Stimulated activated naive CD4-positive, alpha-beta T cell treated with Interleukin-2 at 50 U/mL for 16 hours (primary cell): ENCODE data around the gene OR2F1.

Experiments used
- DNase-seq: peaks from one replicate; lab custom pipeline; 2025; lab: John Stamatoyannopoulos, UW

The OR2F1 gene

DNA sequence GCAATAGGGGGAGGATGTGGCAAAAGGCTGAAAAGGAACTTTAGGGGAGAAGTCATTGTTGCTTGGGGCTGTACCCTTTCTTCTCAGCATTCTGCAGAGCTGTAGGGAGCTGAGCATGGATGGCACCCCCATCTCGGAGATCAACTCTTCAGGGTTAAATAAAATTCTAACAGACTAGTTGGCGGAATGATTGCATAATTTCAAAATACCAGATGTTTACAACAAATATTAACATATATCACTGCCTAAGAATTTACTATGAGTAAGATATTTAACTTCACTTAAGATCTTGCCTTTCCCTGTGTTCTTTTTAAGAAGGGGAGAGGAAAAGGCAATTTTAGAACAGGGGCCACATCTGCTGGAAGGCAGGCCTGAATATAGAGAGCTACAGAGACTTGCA, 509 bp upstream of the OR2F1 start:
- no peak for DNase-seq

DNA sequence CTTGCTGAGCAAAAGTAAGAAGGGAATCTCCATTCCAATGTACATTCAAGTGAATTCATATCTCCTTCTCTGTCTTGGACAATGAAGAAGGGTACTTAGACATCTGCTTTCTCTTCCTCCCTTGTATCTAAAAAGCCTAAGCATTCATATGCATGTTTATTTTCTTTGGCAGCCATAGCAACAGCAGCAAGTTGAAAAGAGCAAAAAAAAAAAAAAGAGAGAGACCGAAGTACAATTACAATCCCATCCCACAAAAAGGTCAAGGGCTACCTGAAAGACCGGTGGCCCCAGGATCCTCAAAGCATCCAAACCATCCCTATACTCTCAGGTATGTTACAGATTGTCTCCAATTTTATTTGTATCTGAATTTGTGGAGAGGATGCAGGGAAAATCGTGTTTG, 4.1 kb downstream of the OR2F1 start:
- DNase-seq = no peak

DNA sequence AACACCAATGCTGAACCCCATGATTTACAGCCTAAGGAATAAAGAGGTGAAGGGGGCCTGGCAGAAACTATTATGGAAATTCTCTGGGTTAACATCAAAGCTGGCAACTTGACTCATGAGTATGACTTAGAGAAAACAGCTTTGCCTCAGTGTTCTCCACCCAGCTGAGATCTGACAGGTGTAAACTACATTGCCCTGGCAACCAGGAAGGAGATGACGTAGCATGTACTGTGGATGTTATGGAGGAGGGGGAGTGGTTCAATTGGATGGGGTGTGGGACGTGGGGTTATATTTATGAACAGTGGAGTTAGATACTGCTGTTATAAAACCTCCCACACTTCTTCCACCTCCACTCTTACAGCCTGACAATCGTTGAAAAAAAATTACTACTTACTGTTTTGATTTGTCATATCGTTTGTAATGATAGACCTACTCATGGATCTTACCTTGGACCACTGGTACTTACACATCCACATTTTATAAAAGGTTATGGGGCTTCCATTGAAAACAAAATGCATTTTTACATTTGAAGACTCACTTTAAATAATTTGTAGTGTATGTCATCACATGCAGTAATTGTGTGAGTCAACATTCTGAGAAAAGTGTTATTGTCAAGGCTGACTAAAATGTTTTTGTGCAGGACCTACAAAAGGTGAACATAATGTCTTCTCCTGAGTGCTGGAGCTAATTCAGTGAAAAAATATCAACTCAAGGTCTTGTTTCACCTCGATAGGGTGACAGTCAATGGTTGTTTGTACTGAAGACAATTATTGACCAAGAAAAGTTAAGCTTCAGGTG, 6.4 kb downstream of the OR2F1 start:
- no peak for DNase-seq

DNA sequence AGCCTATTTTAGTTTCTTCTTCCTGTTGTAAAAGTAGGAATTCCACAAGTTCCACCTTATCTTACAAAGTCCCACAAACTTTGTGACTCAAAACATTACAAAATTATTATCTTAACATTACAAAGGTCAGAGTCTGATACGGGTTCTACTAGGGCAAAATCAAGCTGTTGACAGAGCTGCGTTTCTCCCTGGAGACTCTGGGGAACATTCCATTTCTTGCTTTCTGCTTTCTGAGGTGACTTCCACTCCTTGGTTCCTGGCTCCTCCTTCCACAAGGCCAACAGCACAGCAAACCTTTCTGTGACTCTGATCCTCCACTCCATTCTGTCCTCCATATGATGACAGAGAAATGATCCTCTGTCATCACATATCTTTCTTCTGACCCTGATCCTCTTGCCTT, 10.6 kb downstream of the OR2F1 start:
- no peak for DNase-seq

DNA sequence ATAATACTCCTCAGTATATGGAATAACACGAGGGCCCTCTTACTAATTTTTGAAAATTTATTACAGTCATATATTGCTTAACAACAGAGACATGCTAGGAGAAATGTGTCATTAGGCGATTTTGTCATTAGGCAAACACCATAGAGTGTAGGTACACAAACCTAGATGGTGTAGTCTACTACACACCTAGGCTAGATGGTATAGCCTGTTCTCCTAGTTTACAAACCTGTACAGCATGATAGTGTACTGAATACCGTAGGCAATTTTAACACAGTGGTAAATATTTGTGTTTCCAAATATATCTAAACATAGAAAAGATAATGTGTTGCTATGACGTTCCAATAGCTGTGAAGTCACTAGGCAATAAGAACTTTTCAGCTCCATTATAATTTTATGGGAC, 12.8 kb downstream of the OR2F1 start:
- no peak for DNase-seq

DNA sequence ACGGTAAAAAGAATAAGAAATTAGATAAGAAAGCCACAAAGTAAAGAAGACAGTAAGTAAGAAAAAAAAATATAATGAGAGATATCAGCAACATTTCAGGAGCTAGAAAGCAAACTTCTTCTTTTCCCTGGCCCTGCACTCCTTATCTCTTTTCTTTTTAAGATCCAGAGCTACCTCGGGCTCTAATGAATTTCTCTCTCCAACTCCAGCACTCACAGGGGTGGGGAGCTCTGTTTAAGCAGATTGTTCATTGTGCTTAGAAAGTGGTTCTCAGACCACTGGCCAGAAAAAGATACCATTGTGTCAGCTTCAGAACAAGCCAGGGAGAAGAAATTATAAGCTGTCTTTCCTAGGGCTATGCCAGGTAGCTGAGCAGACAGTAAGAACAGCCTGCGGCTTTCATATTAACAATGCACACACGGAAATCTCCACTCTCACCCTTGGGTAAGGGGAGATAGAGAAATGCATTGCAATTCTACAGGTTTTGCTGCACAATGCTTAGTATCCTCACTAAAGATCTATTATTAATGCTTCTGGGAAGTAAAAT, 19.3 kb downstream of the OR2F1 start:
- DNase-seq = no peak

DNA sequence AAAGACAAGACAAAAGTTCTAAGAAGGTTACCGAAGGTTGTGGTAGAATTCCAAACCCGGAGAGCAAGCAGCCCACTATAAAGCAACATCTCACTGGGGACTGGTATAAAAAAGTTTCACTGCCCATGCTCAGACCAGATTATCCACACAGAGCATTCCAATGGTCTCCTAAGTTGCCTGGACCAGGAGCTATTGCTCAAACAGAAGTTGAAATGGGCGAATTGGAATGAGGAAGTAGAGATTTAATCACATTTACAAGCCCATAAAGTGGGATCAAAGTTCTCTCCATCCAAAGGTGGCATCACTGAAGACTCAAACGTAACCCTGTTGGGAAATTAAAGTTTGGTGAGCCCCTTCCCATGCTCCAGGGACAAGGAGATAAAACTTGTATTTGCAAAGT, 19.8 kb downstream of the OR2F1 start:
- no peak for DNase-seq

DNA sequence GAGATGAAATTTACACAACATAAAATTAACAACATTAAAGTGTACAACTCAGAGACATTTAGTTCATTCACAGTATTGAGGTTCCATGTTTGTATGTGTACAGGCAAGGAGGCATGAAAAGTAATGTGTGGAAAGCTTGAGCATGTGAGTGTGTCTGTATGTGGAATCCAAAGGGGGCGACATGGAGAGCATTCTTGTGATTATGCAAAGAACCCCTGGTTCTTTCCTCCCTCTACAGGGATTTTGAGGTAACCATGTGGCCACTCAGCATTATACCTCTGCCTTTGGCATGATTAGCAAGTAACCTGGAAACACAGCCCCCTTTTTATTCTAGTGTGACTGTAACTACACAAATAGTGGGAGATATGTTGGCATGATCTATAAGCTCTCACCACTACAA, 21.0 kb downstream of the OR2F1 start:
- DNase-seq = no peak

DNA sequence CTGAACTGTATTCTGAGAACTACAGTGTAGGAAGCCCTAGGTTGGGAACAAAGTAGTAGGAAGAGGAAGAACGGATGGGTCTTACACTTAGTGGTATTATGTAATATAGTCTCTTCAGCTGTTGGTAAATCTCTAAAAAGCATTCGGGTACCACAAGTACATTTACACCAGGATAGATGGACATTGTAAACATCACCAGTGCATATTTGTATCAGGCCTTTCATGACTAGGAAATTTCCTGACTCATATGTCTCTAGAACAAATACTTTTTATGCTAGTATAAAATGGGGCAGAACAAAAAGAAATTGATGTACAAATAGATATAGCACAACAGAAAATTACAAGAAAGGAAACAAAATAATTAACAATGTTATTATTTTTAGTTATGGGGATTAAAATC, 23.9 kb downstream of the OR2F1 start:
- no peak for DNase-seq

DNA sequence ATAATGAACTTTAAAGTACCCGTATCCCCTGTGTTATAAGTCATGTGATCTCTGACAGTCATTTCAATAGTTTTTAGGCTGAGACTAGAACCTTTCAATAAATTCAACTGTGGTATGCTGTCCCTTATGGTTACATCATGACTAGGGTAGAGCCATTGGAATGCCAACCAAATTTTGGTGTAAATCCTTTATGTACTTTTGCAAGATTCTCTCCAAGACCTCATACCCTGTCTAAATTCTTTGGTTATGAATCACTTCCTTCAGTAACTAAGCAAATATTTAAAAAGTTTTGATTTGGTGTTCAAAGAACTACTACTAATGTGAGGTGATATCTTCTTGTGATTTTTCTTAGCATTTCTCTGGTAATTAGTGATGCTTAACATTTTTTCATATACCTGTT, 24.7 kb downstream of the OR2F1 start:
- DNase-seq = no peak

DNA sequence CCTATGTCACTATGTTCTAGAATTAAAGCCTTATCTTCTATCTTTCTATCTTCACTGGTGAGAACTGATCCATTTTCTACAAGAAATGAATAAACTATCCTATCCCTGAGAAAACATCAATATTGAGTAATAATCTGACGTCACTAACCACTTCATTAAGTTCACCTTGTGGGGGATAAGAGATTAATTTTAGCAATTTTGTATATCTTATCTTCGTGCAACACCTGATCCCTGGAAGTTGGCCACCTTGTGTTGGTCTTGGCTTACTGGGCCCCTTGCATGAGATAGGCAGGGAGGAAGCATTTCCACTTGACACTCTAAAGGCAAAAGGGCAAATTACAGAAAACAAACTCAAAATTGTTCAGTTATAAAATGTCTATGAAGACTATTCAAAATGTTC, 25.4 kb downstream of the OR2F1 start:
- DNase-seq = no peak

DNA sequence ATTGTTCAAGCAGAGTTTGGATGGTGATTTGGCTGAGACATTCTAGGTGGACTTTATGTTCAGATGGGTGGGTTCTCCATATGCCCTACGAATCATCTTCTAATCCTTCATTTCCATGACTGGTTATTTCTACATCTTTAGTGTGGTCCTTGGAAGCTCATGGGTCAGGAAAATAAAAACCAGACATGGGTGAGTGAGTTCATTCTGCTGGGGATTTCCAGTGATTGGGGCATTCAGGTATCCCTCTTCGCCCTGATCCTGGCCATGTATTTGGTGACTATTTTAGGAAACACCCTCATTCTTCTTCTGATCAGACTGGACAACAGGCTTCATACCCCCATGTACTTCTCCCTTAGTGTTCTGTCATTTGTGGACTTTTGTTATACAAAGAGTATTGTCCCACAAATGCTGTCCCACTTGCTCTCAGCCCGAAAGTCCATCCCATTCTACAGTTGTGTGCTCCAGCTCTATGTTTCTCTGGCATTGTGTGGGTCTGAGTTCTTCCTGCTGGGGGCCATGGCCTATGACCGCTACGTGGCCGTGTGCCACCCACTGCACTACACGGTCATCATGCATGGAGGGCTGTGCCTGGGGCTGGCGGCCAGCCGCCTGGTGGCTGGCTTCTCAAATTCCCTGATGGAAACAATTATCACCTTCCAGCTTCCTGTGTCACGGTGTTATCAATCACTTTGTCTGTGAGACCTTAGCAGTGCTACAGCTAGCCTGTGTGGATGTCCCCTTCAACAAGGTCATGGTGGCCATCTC, 26.3 kb downstream of the OR2F1 start:
- DNase-seq = no peak

DNA sequence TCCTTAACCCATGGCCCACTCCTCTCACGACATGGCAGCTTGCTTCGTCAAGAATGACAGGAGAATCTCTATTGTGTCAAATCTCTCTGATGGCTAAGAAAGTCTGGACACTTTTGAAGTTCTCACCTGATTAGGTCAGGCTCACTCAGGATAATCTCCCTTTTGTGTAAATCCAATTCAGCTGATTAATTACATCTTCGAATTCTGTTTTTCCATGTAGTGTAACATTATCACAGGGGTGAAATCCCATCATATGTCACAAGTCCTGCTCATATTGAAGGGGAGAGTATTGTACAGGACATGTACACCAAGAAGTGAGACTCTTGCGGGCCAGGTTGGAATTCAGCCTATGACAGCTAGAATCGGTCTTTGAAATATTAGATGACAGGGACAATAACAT, 29.3 kb downstream of the OR2F1 start:
- no peak for DNase-seq

DNA sequence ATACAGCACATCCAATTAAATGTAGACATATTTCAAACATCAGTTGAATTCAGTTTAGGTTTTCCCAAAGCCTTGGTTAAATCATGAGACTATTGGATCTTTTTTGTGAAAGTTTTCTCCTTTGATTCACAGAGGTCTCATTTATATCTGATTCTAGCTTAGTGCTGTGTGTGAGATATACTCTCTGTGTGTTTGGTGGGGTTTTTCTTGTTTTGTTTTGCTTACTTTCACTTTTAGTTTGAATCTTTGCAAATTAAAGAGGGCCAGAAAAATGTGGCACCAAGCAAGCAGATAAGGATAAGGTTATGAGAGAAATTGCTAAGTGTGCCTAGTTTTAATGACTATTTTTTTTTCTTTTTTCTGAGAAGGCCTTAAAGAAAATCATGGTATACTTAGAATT, 32.9 kb downstream of the OR2F1 start:
- DNase-seq = no peak

DNA sequence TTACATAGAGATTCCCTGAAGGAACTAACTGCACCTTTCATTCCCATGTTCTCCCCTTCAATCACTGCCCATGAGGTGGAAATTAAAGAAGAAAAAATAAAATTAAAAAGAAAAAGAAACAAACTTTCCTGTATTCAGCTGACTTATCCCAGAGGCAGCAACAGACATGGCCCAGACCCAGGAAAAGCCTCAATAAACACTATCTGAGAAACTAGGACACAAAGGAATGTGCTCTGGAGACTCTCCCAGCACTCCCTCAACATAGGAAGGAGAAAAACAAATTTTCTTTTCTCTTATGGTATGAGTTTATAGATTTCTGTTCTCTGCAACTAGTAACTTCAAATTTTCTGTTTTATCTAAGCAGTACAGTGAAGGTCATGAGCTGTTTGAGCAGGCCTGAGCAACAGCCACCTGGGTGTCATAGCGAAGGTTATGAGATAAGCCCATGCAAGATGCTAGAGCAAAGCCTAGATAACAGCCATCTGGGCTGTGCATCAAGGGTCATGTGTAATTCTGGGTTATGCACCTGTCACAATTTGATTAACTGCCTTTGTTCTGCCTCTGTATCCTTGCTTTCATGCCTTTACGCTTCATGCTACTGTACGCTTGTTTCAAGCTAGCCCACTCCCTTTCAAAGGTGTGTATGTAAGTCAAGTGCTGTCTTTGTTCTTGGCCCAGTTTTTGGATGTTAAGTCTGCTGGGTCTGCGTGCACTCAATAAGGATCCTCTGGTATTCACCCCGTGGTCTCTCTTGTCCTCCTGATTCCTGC, 34.5 kb downstream of the OR2F1 start:
- no peak for DNase-seq

DNA sequence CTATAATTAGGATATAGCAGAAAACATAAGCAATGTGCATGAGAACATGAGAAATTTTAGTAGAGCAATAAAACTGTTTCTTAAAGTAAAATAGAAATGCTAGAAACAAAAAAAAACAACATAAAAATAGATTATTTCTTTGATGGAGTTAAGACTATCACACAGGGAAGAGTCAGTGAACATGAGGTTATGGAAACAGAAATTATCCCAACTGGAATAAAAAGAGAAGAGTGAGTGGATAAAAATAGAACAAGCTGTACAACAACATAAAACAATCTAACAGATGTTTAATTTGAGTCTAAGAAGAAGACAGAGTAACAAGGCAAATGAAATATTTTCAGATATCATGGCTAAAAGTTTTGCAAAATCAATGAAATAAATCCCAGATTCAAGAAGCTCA, 38.0 kb downstream of the OR2F1 start:
- no peak for DNase-seq

DNA sequence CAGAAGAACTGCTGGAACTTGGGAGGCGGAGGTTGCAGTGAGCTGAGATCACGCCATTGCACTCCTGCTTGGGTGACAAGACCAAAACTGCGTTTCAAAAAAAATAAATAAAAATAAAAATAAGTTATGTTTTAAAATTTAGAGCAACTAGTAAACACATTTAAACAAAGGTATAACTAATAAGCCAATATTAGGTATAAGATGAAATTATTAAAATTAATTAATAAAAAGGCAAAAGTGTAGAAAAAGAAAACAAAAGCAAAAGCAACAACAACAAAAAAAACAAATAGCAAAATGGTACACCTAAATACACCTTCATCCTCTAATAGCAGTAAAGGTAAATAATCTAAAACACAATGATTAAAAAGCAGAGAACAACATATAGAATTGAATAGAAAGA, 39.3 kb downstream of the OR2F1 start:
- DNase-seq = no peak

DNA sequence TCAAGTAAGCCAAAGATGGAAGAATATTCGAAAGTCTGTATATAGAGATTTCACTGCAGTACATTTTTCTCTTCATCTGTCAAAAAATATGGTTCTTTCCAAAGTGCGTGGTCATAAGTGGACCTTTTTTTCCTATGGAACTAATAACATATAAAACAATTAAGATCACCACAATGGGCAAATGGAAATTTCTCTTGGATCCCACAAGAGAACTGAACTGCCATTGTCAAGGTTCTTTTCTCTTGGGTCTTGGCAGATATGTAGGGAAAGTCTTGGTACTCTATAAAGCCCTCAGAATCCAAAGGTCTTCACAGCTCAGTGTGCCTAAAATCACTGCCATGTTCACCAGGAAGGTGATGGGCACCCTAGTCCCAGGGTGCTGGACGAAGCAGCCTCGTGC, 45.4 kb downstream of the OR2F1 start, which contains the start of gene OR6B1:
Gene OR6B1, plus strand, starts transcription at position 301 of the 400 bp plus-strand sequence. CDS start 3,677 bp downstream, outside the sequence.
- DNase-seq = no peak

DNA sequence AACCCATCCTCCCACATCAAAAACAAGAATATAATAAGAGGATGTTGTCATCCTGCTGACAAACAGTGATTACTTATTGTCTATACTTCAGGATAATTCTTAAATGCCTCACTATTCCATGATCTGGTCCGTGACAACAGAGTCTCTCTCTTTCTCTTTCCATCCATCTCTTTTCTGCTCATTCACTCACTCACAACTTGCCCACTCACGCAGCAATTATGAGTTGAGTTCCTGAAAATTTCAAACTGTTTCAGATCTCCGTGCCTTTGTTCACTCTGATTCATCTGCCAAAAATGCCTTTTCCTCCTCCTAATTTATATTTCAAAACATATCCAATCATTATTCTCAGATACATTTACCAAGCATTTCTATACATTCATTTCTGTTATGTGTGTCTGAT, 46.9 kb downstream of the OR2F1 start:
- no peak for DNase-seq

DNA sequence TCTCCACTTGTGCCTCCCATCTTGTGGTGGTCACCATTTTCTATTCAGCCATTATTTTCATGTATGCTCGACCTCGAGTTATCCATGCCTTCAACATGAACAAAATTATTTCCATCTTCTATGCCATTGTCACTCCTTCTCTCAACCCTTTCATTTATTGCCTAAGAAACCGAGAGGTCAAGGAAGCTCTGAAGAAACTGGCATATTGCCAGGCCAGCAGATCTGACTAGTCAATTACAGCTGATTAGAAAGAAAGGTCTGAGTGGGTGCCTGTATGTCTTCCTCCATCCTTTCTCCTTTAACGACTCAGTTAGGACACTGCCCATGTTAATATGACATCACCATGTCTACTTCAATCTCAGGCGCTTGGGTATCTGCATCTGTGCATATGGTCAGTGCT, 50.1 kb downstream of the OR2F1 start:
- no peak for DNase-seq

DNA sequence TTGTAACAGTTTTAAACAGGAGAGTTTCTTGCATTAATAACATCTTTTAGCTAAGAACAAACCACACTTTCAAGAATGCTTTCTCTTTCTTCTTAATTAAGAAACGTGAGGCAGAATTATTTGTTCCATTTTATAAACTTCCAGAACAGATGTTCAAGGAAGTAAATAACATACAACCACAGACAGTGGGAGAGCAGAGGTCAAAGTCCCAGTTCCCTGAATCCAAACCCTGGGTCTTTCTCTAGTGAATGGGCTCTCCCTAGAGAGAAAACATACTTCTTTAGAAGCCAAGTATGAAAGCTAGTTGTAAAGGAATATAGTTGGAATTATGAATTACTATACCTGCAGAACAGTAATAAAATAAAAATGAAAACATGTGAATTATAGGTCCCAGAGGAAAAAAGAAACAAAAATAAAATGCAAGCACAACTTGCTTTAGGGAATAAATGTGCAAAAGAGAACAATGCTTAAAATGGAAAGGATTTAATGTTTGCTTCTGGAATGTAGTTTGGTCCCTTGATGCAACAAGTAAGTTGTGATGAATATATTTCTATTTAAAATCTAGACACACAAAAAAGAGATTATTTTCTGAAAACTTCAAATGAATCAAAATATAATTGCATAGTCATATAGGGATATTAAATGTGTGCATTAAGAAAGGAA, 51.5 kb downstream of the OR2F1 start:
- DNase-seq = no peak

DNA sequence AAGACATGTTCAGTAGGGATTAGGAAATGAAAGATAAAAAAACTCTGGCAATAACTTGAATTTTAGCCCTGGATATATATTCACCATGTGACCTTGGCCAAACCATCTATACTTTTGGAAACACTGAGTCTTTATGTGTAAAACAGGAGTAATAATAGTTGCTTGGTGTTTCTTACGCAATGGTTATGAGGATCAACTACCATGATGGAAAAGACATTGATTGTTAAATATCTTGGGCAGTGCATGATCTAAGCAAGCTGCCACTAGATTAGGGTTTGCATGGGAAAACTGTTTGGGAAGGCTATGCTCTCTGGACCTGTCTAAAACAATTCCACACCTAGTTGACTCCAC, 52.0 kb downstream of the OR2F1 start:
- DNase-seq = no peak
